ENCODE results near the gene SENP2.
"Not testable (repeated sequence)": the region's sequence is repeated elsewhere in the genome, so short reads cannot be mapped to it uniquely, and the experiment has no call there.

SENP2 gene

DNA sequence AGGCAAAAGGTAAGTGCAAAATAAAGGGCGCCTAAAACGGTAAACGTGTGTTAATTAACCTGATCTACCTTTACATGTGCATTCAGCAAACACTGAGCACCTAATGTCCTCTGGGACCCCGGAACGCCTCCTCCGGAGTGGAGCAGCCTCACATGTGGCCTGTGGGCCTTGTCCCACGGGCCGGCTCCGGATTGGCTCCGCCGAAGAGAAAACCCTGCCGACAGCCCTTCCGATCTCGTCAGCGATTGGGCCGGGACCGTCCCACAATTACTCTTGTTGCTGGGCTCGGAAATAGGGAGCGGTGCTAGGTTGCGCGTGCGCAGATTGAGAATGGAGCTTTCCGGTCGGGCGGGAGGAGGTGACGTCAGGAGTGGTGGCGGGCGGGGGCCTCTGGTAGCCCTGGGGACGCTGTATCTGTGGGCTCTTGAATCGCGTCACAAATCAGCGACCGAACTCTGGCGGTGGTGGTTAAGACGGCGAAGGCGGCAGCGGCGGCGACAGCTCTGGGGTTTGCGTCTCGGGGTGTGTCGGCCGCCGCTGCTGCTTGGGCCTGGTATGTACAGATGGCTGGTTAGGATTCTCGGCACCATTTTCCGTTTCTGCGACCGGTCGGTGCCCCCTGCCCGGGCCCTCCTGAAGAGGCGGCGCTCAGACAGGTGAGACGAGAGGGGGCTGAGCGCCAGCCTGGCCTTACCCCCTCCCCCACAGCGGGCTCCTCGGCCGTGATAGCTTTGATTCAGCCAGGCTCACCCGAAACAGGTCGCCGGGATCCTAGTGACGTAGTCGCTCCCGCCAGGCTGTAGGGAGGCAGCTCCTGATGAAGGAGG is at the start of gene SENP2:
Gene SENP2 (plus strand): TSS at position 437 of the 827 bp plus-strand sequence. CDS start 119 bp downstream, at position 556.
- peak; percentile 99 for DNase-seq

- peak; percentile 72 for DNase-seq
Observed at GRCh38 chr3:185537369-185537970, 48.6 kb upstream of the SENP2 start.

DNA sequence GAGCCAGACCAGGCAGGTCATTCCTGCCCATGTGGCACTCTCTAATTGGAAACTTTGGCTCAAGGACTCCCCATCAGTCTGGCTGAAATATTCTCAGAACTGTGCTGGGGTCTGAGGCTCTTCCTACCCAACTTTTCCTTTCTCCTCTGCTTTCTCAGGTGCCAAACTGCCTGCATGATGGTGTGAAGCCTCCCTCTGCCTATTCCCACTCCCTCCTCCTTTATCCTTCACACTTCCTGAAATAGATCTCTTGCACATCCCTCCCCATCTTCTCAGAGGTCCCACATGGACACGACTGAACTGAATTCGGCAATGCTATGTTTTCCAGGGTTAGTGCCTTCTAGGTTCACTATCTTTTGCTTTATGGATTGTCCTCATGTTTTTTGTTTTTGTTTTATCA is 46.2 kb upstream of the SENP2 start:
- no peak for DNase-seq

DNA sequence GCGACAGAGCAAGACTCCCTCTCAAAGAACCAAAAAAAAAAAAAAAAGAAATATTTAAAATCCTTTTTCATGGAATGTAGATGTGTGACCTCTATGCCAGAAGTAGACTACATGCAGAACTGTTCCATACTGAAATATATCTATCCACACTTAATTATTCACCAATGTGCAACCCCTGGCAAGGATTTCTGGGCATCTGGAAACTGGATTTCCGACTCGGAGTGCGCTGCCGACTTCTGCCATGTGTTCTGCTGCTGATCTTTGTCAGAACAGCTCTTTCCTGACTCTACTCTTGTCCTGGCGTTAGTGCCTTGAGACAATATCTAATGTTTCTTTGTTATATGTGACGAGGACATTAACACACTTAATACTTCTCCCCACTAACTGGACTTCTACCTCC is 45.4 kb upstream of the SENP2 start:
- DNase-seq = no peak

DNA sequence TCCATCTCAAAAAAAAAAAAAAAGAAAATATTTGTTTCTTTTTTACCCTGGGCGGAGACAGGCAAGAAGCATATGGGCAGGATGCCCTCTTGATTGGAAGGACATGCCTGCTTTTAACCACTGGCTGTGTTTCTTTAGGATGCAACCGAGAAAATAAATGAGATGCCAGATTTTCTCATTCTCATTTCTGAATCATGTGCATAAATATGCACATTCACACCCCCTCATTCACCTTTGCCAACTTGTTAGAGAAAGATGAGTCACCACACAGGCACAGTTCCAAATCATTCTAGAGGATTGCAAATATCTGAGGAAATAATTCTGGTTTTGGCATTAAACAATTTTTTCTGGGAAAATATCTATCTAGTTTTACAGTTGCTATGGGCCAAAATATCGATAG is 37.0 kb upstream of the SENP2 start:
- DNase-seq = peak; percentile 54

GRCh38 chr3:185549651-185550111 is 36.4 kb upstream of the SENP2 start:
- no peak for DNase-seq

GRCh38 chr3:185552358-185552877 is 33.7 kb upstream of the SENP2 start, which contains the start of gene LIPH:
LIPH (minus strand) TSS chr3:185552588; CDS start chr3:185552471, 117 bp downstream.
- DNase-seq = no peak

DNA sequence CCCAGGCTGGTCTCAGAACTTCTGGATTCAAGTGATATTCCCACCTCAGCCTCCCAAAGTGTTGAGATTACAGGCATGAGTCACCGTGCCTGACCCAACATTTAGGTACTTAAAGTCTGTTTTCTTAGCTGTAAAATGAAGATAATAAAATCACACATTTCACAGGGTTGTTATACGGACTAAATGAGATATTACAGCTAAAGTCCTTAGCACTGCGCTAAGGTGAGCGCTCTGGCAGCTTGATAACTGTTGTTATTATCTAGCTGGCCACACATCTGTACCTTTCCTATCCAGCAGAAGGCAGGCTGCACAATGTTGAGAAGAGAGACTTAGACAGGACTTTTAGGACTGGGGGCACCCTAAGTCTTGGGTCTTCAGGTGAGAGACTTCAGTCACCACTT is 31.0 kb upstream of the SENP2 start:
- no peak for DNase-seq

DNA sequence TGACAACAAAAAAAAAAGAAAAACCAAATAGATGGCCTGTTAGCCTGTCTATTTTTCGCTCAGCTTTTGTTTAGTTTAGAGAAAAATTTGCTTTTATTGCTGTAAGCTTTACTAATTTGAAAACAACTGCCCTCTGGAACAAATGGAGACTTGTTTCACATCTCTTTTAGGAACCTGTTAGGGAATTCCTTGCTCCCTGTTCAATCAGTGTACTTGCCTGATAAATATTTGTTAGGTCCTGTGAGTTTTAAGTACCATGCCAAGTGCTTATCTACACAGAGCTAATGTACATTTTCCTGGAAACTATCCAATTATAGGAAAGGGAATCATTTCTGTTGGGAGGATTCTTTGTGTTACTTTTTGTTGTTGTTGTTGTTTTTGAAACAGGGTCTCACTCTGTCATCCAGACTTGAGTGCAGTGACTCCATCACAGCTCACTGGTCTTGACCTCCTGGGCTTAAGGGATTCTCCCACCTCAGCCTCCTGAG is 30.2 kb upstream of the SENP2 start:
- DNase-seq = no peak

GRCh38 chr3:185556640-185557039 is 29.5 kb upstream of the SENP2 start:
- not testable (repeated sequence) for DNase-seq

DNA sequence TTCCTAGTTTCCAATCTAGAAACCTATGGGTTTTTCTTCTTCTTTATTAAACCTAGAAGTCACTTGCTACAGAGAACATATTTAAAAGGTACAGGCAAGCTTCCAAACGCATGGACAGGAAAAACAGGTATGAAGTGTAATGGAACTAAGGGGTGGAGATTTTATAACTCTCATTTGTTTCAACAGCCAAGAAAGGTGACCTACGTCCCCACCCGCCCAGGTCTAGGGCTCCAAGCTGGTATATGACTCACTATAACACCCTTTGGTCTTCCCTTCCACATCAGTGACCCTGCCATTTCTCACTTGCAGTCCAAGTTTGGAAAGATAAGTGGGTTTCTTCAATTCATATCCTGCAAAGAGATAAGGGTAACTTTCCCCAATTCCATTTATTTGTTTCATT is 27.7 kb upstream of the SENP2 start:
- no peak for DNase-seq

GRCh38 chr3:185559706-185560090 is 26.4 kb upstream of the SENP2 start:
- DNase-seq = no peak

- no peak for DNase-seq
Observed at GRCh38 chr3:185560676-185561075, 25.4 kb upstream of the SENP2 start.

DNA sequence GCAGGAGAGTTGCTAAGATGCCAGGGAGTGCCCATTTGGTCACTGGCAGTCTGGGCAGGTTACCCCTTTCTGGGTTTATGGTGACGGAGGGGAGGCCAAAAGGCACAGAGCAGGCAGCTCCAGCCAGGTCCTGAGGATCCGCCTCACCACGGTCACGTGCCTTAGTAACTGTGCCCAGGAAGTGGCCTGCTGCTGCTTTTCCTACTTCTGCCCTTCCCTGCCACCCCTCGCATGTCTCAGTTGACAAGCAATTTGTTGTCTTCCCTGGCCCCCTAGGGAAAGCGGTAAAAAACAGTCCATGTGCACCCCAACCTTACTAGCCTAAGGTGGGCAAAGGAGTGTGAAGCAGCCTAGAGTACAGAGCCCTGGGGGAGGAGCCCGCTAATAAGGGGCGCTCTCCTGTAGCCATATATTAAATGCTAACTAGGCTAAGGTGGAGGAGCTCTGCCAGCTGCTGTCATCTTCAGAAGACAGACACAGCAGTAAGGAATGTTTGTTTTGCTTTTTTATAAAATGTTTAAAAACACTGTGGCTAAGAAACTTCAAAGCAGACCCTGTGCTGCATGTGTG is 24.6 kb upstream of the SENP2 start:
- DNase-seq = no peak

DNA sequence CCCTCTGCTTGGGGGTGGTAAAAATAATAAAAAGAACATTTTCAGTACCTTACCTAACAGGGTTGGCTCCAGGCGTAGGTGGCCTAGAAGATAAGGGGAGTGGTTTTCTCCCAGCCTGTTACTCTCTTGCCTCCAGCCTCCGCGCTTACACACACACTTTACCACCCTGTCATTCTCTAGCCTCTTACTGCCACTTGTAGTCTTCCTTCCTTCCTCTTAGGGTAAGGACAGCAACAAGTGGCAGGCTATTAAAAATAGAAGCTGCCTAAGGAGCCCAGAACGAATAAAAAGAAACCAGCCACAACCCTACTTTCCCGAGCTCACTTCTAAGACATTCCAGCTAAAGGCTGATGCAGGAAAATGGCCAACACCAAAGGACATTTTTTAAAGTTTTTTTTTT is 24.1 kb upstream of the SENP2 start:
- no peak for DNase-seq

DNA sequence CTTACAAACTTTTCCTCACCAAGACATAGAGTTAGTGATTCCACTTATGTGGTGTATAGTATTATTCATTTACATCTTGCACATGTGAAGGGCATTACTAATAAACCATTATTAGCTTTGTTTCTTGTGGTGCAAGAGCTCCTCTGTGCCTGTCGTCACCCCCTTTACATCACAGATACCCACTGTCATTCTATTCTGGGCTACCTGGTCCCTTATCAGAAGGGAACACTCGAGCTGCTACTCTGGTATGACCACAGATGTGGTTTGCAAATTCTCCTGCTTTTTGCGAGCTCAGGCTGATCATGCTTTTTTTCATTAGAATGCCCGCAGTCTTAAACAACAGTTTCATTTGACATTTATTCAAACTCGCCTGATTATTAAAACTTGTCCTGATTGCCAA is 13.9 kb upstream of the SENP2 start:
- DNase-seq = no peak

- not testable (repeated sequence) for DNase-seq
Observed at GRCh38 chr3:185575108-185575869, 10.8 kb upstream of the SENP2 start.

DNA sequence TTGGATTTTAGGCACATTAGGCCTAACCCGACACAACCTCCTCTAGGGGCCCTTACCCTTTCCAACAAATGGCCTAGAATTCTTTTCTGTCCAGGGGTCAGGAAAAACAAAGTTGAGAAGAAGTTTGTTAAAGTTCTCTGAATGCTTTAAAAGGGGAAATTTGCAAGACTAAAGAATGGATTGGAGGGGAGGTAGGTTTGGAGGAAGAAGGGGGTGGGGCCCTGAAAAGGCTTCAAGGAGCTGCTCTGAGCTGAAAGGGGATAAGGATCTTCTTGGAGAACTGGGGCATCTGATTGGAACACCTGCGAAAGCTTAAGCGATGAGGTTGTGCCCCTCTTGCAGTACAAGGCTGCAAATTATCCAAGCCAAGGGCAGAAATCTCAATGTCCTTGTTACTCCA is 3.9 kb upstream of the SENP2 start:
- no peak for DNase-seq

- no peak for DNase-seq
Observed at GRCh38 chr3:185582871-185583270, 3.2 kb upstream of the SENP2 start.

- DNase-seq = no peak
Observed at GRCh38 chr3:185583925-185584324, 2.2 kb upstream of the SENP2 start.

DNA sequence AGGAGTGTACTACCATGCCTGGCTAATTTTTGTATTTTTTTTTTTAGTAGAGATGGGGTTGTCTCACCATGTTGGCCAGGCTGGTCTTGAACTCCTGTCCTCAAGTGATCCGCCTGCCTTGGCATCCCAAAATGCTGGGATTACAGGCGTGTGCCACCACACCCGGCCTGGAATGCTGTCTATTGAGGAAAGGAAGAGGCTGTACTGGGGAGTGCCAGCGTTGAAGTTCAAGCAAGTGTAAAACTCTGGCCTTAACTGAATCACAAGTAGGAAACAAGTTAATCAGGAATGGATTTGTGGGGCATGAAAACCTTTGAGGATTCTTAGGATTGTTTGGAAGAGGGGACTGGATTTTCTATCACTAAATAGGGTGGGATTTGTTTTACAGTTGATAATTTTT is 1.4 kb upstream of the SENP2 start:
- no peak for DNase-seq

DNA sequence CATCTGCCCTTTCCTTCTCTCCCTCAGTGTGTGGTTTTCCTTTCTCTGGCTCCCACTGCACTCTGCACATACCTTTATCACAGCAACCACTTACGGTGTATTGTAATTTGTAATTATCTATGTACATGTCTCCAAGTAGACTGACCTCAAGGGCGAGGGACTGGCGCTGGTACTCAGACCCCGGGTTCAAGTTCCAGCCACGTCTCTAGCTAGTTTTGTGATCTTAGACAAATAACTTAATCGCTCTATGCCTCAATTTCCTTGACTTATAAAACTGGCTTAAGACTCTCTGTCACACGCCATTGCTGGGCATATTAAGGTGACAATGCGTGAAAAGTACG is 607 bp upstream of the SENP2 start:
- DNase-seq = no peak

DNA sequence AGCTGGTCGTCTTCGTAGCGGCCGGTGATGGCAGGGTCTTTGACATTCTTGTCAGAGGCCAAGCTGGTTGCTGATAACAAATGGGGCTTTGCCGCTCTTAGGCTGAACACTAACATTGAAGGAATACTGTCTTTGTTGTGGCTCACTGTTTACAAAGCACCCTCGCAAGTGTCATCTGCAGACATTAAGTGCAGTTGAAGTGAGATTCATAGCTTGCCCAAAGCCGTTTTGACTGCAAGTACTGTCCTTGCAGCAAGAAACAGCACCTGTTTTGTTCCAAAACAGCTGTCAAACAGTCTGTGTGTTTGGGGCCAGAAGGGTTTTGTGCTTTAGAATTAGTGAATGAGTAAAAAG is 568 bp downstream of the SENP2 start:
- DNase-seq = no peak

Measured in T1000 (cell line).